CMK (cell line): ENCODE measurements around the gene HCLS1.
"Not testable (repeated sequence)": the region's sequence is repeated elsewhere in the genome, so short reads cannot be mapped to it uniquely, and the experiment has no call there.

Experiments used
- DNase-seq: peaks from one replicate; pipeline ENCODE4 v3.0.0-alpha.2; 2010; ENCODE audit warnings: low read depth

The HCLS1 gene

GRCh38 chr3:121660356-121661171 lies at the start of gene HCLS1:
Gene HCLS1 (minus strand): TSS chr3:121660903. CDS start chr3:121658347, 2,556 bp downstream.
- DNase-seq, result no peak

GRCh38 chr3:121710347-121710746 lies 49.6 kb upstream of the HCLS1 start:
- no peak for DNase-seq

- DNase-seq, result no peak
These were observed 47.0 kb upstream of the HCLS1 start for GRCh38 chr3:121707531-121708273.

- DNase-seq, result no peak
These were observed 44.8 kb upstream of the HCLS1 start for GRCh38 chr3:121705541-121705940.

- no peak for DNase-seq
These were observed 43.3 kb upstream of the HCLS1 start for GRCh38 chr3:121703973-121704372.

GRCh38 chr3:121698901-121699300 lies 38.2 kb upstream of the HCLS1 start:
- no peak for DNase-seq

GRCh38 chr3:121698476-121698875 lies 37.8 kb upstream of the HCLS1 start:
- DNase-seq, result no peak

- DNase-seq, result no peak
These were observed 35.5 kb upstream of the HCLS1 start for GRCh38 chr3:121696186-121696585.

GRCh38 chr3:121692010-121692699 lies 31.5 kb upstream of the HCLS1 start:
- DNase-seq, result no peak

GRCh38 chr3:121690777-121691405 lies 30.2 kb upstream of the HCLS1 start:
- DNase-seq, result no peak

GRCh38 chr3:121688747-121689146 lies 28.0 kb upstream of the HCLS1 start:
- DNase-seq, result not testable (repeated sequence)

GRCh38 chr3:121681792-121682191 lies 21.1 kb upstream of the HCLS1 start:
- no peak for DNase-seq

GRCh38 chr3:121677141-121677540 lies 16.4 kb upstream of the HCLS1 start:
- no peak for DNase-seq

- no peak for DNase-seq
These were observed 10.0 kb upstream of the HCLS1 start for GRCh38 chr3:121670676-121671075.

- no peak for DNase-seq
These were observed 6.6 kb upstream of the HCLS1 start for GRCh38 chr3:121667333-121667732.

GRCh38 chr3:121665488-121665887 lies 4.8 kb upstream of the HCLS1 start:
- DNase-seq, result no peak

GRCh38 chr3:121663171-121663847 lies 2.6 kb upstream of the HCLS1 start:
- no peak for DNase-seq

GRCh38 chr3:121662742-121663141 lies 2.0 kb upstream of the HCLS1 start:
- no peak for DNase-seq

- DNase-seq, result no peak
These were observed 673 bp upstream of the HCLS1 start for GRCh38 chr3:121661376-121661775.

- DNase-seq, result no peak
These were observed 1.1 kb downstream of the HCLS1 start for GRCh38 chr3:121659586-121659985.

GRCh38 chr3:121658716-121659435 lies 1.8 kb downstream of the HCLS1 start:
- DNase-seq, result no peak
